NCI-H1930 (cell line): Measurements from ENCODE around the gene TSR2.
"Not testable (repeated sequence)": the region's sequence is repeated elsewhere in the genome, so short reads cannot be mapped to it uniquely, and the experiment has no call there.

Experiments
- DNase-seq, 2 experiments: peaks; one replicate each; lab custom pipeline; 2025; lab: John Stamatoyannopoulos, UW

The TSR2 gene

DNA sequence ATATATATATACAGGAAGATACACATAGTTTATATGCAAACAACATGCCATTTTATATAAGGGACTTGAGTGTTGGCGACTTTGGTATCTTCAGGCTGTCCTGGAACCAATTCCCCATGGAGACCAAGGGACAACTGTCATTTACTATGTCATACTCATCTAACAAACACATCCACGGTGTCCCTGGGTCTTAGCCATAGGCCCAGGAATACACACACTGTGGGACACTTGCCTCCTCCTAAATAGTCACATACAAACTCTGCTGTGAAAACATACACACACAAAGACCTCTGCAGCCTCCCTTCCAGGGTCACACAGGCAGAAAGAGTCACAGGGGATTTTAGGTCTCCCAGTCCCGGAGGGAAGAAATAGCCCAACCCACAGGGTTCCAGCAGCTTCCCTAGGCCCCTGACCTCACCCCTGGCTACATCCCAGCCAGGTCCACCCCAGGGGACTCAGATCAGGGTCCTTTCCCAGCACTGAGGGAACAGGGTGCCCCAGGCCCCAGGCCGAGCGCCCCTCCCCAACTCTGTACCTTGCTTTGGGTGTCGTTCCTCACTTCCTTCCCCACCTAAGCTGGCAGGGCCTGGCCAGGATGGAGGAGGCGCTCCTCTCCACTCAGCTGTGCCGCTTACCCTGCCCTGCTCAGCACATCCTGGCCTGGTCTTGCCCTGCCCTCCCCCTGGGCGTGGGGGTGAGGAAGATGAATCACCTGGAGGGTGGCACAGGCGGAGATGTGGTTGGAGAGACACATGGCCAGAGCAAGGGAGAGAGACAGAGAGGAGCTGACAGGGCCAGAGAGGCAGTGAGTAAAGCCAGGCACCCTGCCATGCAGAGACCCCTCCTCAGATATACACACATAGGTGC lies 34.0 kb downstream of the TSR2 start:
- no peak for DNase-seq

DNA sequence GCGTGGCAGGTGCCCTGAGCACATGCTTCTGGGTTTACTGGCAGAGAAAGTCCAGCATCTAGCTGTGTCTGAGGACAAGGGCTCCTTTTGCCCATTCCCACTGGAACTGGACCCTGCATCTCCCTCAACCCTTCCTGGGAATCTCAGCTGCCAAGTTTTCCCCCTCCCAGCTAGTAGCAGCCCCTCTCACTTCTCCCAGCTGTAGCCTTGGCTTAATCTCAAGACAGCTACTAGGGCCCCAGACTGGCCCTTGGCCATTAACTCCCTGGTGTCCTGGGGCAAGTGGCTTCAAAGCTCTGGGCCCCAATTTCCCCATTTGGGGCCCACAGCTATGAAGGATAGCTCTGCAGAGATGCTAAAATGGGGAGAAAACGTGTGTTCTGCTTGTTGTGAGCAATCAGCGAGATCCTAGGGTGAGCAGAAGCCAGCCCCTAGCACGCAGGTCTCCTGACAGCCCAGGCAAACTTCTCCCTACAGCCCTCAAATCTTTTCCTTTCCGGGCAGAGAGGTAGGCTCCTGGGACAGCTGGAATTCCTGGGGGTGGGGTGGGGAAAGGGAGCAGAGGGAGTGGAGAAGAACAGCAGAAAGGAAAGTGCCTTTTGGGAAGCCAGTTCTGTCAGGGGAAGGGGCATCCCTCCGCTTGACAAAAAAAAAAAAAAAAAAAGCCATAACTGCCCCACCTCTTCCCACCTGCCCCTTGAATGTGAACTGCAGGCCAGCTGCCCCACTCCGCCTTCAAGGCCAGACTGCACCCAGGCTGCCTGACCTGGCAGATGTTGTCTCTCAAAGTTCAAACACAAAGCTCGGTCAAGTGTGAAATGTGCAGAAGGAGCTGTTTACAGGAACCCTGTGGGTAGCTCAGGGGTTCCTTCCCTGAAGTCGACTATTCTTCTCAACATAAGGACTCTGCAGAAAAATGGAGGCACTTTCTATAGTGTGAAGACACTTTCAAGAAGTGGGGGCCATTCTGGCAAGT lies 39.2 kb downstream of the TSR2 start:
- DNase-seq: no peak

DNA sequence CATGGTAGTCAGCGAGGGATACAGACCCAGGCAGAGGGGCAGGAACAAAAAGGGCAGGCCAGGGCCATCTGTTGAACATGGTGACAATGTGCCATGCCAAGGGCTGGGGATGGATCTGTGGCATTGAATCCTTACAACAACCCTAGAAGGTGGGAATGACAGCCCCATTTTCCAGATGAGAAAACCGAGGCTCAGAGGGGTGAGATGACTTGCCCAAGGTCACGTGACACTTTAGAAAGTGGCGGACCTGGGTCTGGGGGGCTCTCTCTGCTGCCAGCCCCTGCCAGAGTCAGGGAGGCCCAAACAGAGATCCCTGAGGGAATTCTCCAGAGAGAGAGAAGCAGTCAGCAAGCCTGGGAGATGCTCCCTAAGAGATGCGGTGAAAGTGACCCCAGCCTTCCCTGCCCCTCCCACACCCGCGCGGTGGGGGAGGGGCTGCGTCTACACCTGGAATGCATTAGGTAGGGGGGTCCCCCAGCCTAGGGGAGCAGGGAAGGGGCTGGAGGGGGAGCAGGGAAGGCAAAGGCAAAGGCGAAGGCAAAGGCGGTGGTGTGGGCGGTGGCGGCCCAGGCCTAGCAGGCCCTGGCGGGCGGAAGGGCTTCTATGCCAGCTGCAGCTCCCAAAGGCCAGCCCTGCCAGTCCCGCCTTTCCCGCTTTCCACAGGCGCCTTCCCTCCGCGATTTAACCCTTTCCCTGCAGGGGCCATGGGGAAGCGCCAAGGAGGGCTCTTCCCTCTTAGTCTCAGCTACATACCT lies 42.8 kb downstream of the TSR2 start:
- no peak for DNase-seq

DNA sequence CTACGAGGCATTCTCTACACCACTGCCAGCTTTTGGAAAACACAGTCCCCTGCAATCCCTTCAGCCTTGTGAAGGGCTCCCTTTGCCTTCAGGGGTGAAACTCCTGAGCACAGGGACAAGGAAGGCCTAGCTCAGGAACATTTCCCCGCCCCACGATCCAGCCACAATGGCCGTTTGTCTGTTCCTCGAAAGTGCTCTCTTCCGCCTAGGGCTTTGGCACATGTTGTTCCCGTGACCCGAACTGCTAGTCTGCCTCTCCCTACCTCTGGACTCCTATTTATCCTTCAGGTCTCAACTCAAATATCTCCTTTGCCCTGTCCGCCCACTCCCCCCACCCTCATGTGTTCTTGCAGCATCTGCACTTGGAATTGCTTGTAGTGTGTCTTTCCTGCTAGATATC lies 43.7 kb downstream of the TSR2 start:
- no peak for DNase-seq

DNA sequence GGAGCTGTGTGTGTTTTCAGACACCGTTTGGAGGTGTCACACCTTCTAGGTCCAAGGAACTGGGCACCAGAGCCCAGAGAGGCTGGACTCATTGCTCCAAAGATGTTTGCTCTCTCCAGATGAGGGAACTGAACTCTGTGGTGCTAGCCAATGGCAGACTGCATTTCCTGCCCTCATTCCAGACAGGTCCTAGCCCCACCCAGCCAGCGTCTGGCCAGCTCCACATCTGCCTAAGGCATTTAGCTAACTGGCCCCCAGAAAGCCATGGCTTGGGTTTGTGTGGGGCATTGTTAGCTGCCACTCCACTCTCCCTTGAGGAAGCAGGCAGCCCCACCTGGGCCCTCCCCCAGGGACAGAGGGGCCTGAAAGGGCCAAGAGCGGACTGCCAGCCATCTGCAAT lies 44.5 kb downstream of the TSR2 start:
- DNase-seq: no peak

DNA sequence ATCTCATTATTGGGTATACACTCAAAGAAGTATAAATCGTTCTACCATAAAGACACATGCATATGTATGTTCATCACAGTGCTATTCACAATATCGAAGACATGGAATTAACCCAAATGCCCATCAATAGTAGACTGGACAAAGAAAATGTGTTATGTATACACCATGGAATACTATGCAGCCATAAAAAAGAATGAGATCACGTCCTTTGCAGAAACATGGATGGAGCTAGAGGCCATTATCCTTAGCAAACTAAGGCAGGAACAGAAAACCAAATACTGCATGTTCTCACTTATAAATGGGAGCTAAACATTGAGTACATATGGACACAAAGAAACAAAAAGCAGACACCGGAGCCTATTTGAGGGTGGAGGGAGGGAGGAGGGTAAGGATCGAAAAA lies 49.6 kb downstream of the TSR2 start:
- not testable (repeated sequence) for DNase-seq

DNA sequence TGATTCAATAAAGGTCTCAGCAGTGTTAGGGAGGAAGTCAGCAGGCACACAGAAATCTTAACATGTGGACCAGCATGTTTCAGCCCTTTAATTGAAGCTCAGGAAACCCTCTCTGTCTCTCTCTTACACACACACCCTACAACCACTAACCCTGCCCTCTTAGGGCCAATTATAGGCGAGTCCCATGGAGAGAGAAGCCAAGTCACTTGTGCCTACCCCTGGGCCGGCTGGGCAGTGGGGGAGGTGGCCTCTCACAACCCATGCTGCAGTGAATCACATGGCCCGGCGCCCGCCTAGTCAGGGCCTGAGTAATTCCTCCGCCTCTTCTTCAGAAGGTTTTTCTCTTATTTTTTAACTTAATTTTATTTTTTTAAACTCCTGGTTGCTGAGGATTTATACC lies 52.1 kb downstream of the TSR2 start:
- DNase-seq: no peak

DNA sequence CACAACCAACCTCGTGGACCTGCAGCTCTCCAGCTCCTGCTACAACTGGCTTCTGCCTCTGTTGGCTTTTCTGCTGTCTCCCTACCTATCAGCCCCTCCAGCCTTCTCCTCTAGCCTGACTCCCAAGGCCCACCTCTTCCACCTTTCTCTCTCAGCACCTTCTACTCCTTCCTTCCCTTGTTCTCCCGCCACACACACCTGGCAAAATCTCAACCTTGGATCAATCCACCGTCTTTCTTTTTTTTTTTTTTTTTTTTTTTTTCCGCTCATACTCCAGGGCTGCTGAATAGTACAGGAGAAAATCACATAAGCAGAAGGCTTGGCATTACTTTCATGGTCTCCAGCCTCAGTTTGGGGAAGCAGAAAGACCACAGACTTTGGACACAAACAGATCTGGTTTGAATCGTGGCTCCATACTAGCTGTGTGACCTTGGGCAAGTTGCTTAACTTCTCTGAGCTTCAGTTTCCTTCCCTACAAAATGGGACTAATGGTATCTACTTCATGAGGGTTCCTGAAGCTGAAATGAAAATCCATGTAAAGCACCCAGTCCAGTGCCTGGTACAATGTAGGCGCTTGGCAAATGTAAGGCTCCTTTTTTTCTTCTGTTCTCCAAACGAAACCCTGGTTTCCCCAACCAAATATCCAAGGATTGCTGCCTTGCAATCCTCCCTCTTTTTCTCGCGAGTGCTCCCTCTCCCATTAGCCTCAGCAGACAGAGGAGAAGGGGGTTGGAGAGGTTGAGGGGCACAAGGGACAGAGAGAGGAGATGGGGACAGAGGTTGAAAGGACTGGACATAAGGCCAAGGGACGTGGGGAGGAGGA lies 54.2 kb downstream of the TSR2 start:
- DNase-seq: no peak
